Measurements from ENCODE around the gene TCERG1L.

Gene TCERG1L

DNA sequence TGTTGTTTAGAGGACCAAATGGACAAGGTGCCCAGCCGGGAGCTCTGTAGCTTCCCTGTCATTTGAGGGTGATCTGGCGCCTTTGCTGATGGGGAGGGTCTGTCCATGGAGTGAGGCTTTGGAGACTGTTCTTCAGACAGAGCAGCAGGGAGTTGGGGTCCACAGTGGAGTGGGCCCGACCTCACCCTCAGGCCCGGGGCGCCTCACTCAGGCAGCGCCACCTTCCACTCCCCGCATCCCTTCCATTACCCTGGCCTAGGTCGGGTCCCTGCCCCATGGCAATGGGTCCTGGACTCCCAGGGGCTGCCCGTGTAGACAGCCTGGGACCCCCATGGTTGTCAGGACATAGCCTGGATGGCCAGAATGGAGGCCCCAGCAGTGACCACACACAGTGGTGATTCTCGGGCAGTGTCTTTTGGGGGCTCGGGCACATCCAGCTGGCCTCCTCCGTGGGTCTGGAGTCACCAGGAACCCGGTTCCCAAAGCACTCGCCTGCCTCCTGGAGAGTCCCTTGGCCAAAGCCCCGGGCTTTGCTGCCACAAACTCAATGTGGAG is 38.5 kb downstream of the TCERG1L start:
- DNase-seq (ENCODE audit: low read depth, low spot score): no peak
- no peak overlapping the region for H3K27ac ChIP-seq (ENCODE audit: low read length)
- H3K9me3 ChIP-seq (ENCODE audit: control insufficient read depth, insufficient read depth, low read length): peaks cover 40% of the 10 kb centered on the region
- no peaks in the 10 kb centered on the region for H3K27me3 ChIP-seq (ENCODE audit: control insufficient read depth, insufficient read depth, low read length)
- WGBS (ENCODE audit: insufficient coverage, insufficient read length): no CpG with 5 or more reads among the region's 15 CpGs
- H3K4me3 ChIP-seq (ENCODE audit: low read length): no peak overlapping the region
- no peaks in the 10 kb centered on the region for H3K4me1 ChIP-seq (ENCODE audit: control insufficient read depth, insufficient read depth, low read length)
- H3K36me3 ChIP-seq (ENCODE audit: control insufficient read depth, insufficient read depth, low read length): no peaks in the 10 kb centered on the region

DNA sequence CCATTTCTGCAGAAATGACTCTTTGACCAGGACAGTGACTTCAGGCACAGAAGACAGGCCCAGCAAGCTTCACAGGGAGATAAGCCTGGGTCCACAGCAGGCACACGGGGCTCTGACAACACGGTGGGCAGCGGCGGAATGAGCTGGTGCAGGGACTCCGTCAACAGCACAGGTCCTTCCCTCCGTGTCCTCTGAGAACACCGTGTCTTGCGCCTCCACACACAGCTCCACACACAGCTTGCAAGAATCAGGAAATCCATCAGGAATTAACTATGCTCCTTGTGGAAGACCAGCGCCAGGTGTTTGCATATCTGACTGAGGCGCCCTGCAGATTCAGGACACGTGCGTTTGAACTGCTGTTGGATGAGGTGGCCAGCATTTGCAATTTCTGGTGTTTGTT is 39.6 kb downstream of the TCERG1L start:
- Histone ChIP-seq H3K27ac (ENCODE audit: low read length) (no peak overlapping the region), H3K27me3 (ENCODE audit: control insufficient read depth, insufficient read depth, low read length) (no peaks in the 10 kb centered on the region), H3K9me3 (ENCODE audit: control insufficient read depth, insufficient read depth, low read length) (peaks cover 39% of the 10 kb centered on the region), H3K4me1 (ENCODE audit: control insufficient read depth, insufficient read depth, low read length) (no peaks in the 10 kb centered on the region), H3K4me3 (ENCODE audit: low read length) (no peak overlapping the region), H3K36me3 (ENCODE audit: control insufficient read depth, insufficient read depth, low read length) (no peaks in the 10 kb centered on the region)
- WGBS (ENCODE audit: insufficient coverage, insufficient read length): no CpG with 5 or more reads among the region's 12 CpGs
- DNase-seq (ENCODE audit: low read depth, low spot score): no peak

DNA sequence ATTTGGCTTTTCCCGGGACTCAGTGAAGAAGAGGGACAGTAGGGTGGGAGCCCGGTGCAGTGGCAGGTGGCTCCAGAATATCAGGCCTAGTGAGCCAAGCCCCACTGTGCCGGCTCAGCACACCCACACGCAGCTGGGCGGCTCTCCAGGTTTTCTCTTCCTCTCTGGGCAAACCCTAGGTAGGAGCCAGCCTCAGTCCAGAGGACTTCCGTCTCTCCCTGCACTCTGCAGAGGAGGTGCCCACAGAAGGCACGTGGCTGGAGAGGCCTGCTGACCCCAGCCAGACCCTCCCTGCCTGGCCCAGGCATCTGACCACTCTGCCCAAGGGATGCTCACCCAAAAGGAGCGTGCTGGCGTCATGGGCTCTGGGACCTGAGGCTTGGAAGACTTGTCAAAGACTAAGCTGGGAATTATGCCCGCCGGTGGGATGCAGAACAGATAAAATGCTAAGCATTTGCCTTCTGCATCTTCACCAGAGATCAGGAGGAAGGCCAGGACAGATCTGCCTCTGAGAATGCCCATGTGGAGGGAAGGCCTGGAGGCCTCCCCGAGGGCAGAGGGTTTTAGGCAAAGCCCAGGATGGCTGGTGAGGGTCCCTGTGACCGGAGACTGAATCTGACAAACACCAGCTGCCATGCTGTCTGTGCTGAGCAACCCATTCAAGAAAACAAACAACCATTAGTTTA is 40.2 kb downstream of the TCERG1L start:
- Histone ChIP-seq H3K4me1 (ENCODE audit: control insufficient read depth, insufficient read depth, low read length) (no peaks in the 10 kb centered on the region), H3K9me3 (ENCODE audit: control insufficient read depth, insufficient read depth, low read length) (peaks cover 39% of the 10 kb centered on the region), H3K4me3 (ENCODE audit: low read length) (no peak overlapping the region), H3K36me3 (ENCODE audit: control insufficient read depth, insufficient read depth, low read length) (no peaks in the 10 kb centered on the region), H3K27ac (ENCODE audit: low read length) (no peak overlapping the region), H3K27me3 (ENCODE audit: control insufficient read depth, insufficient read depth, low read length) (no peaks in the 10 kb centered on the region)
- no peak for DNase-seq (ENCODE audit: low read depth, low spot score)
- no CpG with 5 or more reads among the region's 13 CpGs for WGBS (ENCODE audit: insufficient coverage, insufficient read length)

DNA sequence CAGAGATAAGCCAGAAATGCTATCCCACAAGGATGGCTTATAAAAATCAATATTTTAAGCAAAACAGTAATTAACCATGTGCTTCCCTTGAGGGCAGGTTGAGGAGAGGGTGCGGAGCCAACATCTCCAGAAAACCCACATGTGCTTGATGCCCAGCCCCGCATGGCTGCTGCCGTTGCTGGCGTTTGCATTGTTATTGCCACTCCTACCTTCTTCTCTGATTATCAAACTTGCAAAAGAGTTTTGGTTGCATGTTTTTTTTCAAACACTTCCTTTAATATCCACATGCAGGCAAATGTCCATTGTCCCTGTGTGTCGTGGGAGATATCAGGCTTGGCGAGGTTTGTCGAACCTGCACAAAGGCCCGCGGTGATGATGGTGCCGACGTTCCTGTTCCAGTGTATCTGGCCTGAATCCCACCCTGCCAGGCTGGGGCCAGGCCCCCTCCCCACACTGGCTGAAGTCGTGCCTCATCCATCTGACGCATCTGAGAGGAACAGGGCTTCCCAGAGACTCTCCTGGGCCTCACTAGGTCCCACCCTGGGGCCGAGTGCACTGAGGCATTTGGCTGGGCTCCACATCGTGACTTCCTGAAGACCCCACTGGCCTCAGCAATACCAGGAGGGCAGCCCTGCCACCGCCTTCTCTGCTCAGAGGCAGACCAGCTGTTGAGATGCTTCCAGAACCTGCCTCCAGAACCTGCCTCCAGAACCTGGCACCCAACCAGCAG is 40.9 kb downstream of the TCERG1L start:
- Histone ChIP-seq H3K36me3 (ENCODE audit: control insufficient read depth, insufficient read depth, low read length) (no peaks in the 10 kb centered on the region), H3K27me3 (ENCODE audit: control insufficient read depth, insufficient read depth, low read length) (no peaks in the 10 kb centered on the region), H3K27ac (ENCODE audit: low read length) (no peak overlapping the region), H3K9me3 (ENCODE audit: control insufficient read depth, insufficient read depth, low read length) (peaks cover 39% of the 10 kb centered on the region), H3K4me3 (ENCODE audit: low read length) (no peak overlapping the region), H3K4me1 (ENCODE audit: control insufficient read depth, insufficient read depth, low read length) (no peaks in the 10 kb centered on the region)
- no peak for DNase-seq (ENCODE audit: low read depth, low spot score)
- WGBS (ENCODE audit: insufficient coverage, insufficient read length): no CpG with 5 or more reads among the region's 16 CpGs

DNA sequence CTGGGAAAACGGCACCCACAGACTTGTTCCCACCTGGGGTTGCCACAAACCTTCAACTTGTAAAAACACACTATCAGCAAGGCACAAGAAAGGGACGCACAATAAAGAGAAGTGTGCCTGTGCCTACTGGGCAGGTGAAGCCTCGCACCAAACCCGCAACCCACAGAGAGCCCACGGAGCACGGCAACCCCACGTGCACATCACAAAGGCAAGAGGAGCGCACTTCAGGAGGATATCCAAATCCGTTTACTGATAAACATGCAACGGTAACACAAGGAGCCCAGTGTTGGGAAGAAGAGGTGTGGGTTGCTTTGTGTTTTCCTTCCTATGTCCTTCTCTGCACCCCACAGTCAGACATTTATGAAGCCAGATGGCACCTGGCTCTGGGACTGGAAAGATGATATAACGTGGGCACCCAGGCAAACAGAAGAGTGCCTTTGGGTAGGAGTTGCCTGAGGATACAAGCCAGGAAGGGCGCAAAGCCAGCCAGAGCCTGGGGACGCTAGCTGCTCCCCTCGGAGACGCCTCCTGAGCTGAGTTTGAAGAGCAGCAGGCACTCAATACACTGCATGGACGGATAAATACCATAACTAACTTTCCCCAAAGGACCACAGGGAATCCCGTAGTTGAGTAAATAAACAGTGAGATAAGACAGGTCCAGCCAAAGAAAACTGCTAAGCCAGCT is 41.6 kb downstream of the TCERG1L start:
- no peaks in the 10 kb centered on the region for H3K27me3 ChIP-seq (ENCODE audit: control insufficient read depth, insufficient read depth, low read length)
- H3K36me3 ChIP-seq (ENCODE audit: control insufficient read depth, insufficient read depth, low read length): no peaks in the 10 kb centered on the region
- H3K9me3 ChIP-seq (ENCODE audit: control insufficient read depth, insufficient read depth, low read length): peaks cover 37% of the 10 kb centered on the region
- no peaks in the 10 kb centered on the region for H3K4me1 ChIP-seq (ENCODE audit: control insufficient read depth, insufficient read depth, low read length)
- DNase-seq (ENCODE audit: low read depth, low spot score): no peak
- no peak overlapping the region for H3K27ac ChIP-seq (ENCODE audit: low read length)
- no peak overlapping the region for H3K4me3 ChIP-seq (ENCODE audit: low read length)
- no CpG with 5 or more reads among the region's 17 CpGs for WGBS (ENCODE audit: insufficient coverage, insufficient read length)

DNA sequence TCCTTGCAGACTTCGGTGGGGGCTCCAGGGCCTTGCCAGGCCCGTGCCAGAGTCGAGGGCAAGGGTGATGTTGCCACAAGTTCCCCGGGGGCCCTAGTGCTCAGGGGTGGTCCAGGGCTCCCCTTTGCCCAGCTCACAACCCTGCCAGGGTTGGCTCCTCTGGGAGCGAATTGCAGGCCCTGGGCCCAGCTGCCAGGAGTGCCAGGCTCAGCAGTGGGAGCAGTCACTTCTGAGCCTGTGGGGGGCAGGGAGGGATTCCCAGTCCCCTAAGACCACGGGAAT is 43.8 kb downstream of the TCERG1L start:
- Histone ChIP-seq H3K27me3 (ENCODE audit: control insufficient read depth, insufficient read depth, low read length) (no peaks in the 10 kb centered on the region), H3K4me3 (ENCODE audit: low read length) (no peak overlapping the region), H3K36me3 (ENCODE audit: control insufficient read depth, insufficient read depth, low read length) (no peaks in the 10 kb centered on the region), H3K9me3 (ENCODE audit: control insufficient read depth, insufficient read depth, low read length) (peaks cover 39% of the 10 kb centered on the region), H3K4me1 (ENCODE audit: control insufficient read depth, insufficient read depth, low read length) (no peaks in the 10 kb centered on the region), H3K27ac (ENCODE audit: low read length) (no peak overlapping the region)
- DNase-seq (ENCODE audit: low read depth, low spot score): no peak
- no CpG with 5 or more reads among the region's 6 CpGs for WGBS (ENCODE audit: insufficient coverage, insufficient read length)

DNA sequence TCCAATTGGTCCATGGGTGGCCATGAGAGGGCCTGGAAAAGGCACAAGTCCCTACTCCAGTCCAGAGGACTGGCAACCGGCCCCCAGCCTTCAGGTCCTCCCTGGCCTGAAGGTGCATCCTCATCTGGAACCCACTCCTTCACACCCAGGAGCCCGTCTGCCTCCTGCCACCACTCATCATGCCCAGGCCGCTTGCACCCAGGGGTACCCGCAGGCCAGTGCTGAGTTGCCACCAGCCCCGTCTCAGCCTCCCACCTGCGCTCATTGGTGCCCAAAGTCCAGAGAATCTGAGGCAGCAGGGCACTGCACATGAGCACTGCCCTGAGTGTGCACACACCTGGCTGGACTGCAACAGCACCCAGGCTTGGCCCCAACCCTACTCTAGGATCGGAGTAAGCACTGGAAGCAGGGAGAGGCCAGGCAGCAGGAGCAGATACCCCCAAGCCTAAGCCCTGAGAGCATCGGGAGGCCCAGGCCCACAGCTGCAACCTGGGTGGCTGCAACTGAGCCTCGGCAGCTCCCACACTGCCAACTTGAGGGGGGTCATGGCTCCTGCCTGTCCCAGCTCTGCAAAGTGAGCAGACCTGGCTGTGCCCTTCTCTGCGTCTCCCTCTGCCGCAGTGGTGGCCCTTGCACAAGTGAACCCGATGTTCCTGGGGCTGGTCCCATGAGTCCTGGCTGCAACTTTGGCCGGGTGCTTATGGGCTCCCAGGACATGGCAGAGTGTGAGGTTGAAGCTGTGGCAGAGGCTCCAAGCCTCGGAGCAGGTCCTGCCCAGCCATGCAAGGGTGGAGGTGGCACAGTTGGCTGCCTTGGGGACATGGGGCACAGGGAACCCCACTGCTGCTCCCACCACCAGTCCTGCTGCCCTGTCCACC is 44.3 kb downstream of the TCERG1L start:
- no peak overlapping the region for H3K27ac ChIP-seq (ENCODE audit: low read length)
- DNase-seq (ENCODE audit: low read depth, low spot score): no peak
- H3K9me3 ChIP-seq (ENCODE audit: control insufficient read depth, insufficient read depth, low read length): peaks cover 36% of the 10 kb centered on the region
- H3K36me3 ChIP-seq (ENCODE audit: control insufficient read depth, insufficient read depth, low read length): no peaks in the 10 kb centered on the region
- no peak overlapping the region for H3K4me3 ChIP-seq (ENCODE audit: low read length)
- no CpG with 5 or more reads among the region's 14 CpGs for WGBS (ENCODE audit: insufficient coverage, insufficient read length)
- no peaks in the 10 kb centered on the region for H3K27me3 ChIP-seq (ENCODE audit: control insufficient read depth, insufficient read depth, low read length)
- no peaks in the 10 kb centered on the region for H3K4me1 ChIP-seq (ENCODE audit: control insufficient read depth, insufficient read depth, low read length)

DNA sequence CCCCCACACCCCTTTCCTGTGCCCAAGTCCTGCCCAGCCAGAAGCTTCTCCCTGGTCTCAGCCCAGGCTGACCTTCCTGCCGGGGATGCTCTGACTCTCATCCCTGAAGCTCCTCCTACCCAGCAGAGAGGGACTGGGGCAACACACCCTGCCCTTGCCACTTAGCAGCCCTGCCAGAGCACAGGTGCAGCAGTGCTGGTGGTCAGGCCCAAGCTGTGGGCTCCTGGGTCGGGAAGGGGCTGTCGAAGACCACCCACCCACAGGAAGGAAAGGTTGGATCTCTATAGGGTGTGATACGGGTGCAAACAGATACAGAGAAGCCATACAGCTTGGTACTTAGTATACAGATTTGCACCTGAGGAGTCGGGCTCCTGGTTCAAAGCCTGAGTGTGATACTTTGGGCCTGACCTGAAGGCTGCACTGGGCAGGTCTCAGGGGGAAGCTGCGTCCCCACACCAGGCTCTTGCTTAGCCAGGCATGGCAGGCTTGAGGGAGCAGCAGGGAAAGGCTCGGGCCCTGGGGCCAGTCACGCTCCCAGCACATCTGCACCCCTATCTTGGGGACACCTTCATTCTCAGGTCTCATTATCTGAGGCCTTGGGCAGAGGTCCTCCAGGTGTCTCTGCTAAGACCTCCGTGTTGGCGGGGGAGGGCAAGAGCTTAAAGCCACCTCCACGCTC is 47.3 kb downstream of the TCERG1L start:
- H3K27ac ChIP-seq (ENCODE audit: low read length): no peak overlapping the region
- no CpG with 5 or more reads among the region's 11 CpGs for WGBS (ENCODE audit: insufficient coverage, insufficient read length)
- H3K27me3 ChIP-seq (ENCODE audit: control insufficient read depth, insufficient read depth, low read length): no peaks in the 10 kb centered on the region
- no peak overlapping the region for H3K4me3 ChIP-seq (ENCODE audit: low read length)
- no peaks in the 10 kb centered on the region for H3K4me1 ChIP-seq (ENCODE audit: control insufficient read depth, insufficient read depth, low read length)
- H3K36me3 ChIP-seq (ENCODE audit: control insufficient read depth, insufficient read depth, low read length): no peaks in the 10 kb centered on the region
- H3K9me3 ChIP-seq (ENCODE audit: control insufficient read depth, insufficient read depth, low read length): peaks cover 34% of the 10 kb centered on the region
- DNase-seq (ENCODE audit: low read depth, low spot score): no peak

DNA sequence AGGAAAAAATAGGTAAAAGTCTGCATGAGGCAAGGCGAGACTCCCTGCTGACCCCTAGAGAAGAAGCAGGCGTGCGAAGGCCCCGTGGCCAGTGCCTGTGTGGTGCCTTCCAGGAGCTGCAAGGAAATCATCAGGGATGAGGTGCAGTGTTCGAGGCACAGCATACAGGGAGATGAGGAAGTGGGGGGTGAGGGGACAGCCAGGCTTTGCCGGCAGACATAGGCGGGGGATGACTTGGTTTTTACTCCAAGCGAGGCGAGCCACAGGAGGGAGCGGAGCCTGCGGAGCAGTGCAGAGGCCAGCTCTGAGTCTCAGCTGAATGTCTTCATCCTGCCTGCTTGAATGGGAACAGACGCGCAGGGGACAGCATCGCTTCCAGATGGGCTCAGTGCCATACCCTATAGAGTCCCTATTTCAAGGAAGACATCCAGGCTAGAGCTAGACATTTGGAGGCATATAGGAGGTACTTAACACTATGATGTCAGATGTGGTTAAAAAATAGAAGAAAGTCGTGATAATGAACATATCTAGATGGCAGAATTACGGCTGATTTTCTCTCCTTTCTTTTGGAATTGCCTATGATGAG is 49.5 kb downstream of the TCERG1L start:
- no peak overlapping the region for H3K27ac ChIP-seq (ENCODE audit: low read length)
- no CpG with 5 or more reads among the region's 16 CpGs for WGBS (ENCODE audit: insufficient coverage, insufficient read length)
- H3K36me3 ChIP-seq (ENCODE audit: control insufficient read depth, insufficient read depth, low read length): no peaks in the 10 kb centered on the region
- H3K27me3 ChIP-seq (ENCODE audit: control insufficient read depth, insufficient read depth, low read length): no peaks in the 10 kb centered on the region
- DNase-seq (ENCODE audit: low read depth, low spot score): no peak
- peaks cover 37% of the 10 kb centered on the region for H3K9me3 ChIP-seq (ENCODE audit: control insufficient read depth, insufficient read depth, low read length)
- H3K4me3 ChIP-seq (ENCODE audit: low read length): no peak overlapping the region
- H3K4me1 ChIP-seq (ENCODE audit: control insufficient read depth, insufficient read depth, low read length): no peaks in the 10 kb centered on the region

All from iPS DF 6.9 (cell line).